Parathyroid adenoma (tissue), 2 donors: ENCODE measurements around the gene OR4D1.
A peak's percentile ranks its signal among the peaks of the same experiment; 100 is the strongest.

Experiments used
- H2AFZ ChIP-seq: fragments of 300-600 bp; sonication (generic); one replicate; pipeline ENCODE4 v1.7.0; 2017; ENCODE audit warnings: antibody characterized with exemption, mild to moderate bottlenecking
- H3K27ac ChIP-seq: fragments of 300-600 bp; sonication (generic); one replicate; pipeline ENCODE4 v1.7.0; 2017
- H3K27me3 ChIP-seq: fragments of 300-600 bp; sonication (generic); one replicate; pipeline ENCODE4 v1.7.0; 2017; ENCODE audit warnings: low read length; ENCODE audit not compliant: control insufficient read depth, insufficient read depth
- H3K36me3 ChIP-seq: fragments of 300-600 bp; sonication (generic); one replicate; pipeline ENCODE4 v1.7.0; 2017; ENCODE audit warnings: low read length; ENCODE audit not compliant: control insufficient read depth, insufficient read depth
- H3K4me1 ChIP-seq: fragments of 300-600 bp; sonication (generic); one replicate; pipeline ENCODE4 v1.7.0; 2017; ENCODE audit warnings: control low read depth
- H3K4me2 ChIP-seq: fragments of 300-600 bp; sonication (generic); one replicate; pipeline ENCODE4 v1.7.0; 2017; ENCODE audit warnings: low read length
- H3K4me3 ChIP-seq: fragments of 300-600 bp; sonication (generic); one replicate; pipeline ENCODE4 v1.7.0; 2017; ENCODE audit warnings: low read depth, low read length
- H3K79me2 ChIP-seq: fragments of 300-600 bp; sonication (generic); one replicate; pipeline ENCODE4 v1.7.0; 2017; ENCODE audit warnings: control low read depth
- H3K9ac ChIP-seq: fragments of 300-600 bp; sonication (generic); one replicate; pipeline ENCODE4 v1.7.0; 2017; ENCODE audit warnings: mild to moderate bottlenecking
- H3K9me3 ChIP-seq: fragments of 300-600 bp; sonication (generic); one replicate; pipeline ENCODE4 v1.7.0; 2017; ENCODE audit warnings: low read length; ENCODE audit not compliant: control insufficient read depth
- CTCF ChIP-seq: fragments of 300-600 bp; sonication (generic); IDR thresholded peaks from one replicate; pipeline ENCODE4 v1.7.0; 2017; ENCODE audit warnings: antibody characterized with exemption, mild to moderate bottlenecking
- donor health status: primary hyperparathyroidism.

The OR4D1 gene

GRCh38 chr17:58172369-58173071 lies 24.3 kb downstream of the OR4D1 start:
- Histone ChIP-seq H3K9me3 (no peaks in the 10 kb centered on the region), H3K4me1 (no peaks in the 10 kb centered on the region), H2AFZ (peak overlapping the region; percentile 75), H3K9ac (no peak overlapping the region), H3K36me3 (no peaks in the 10 kb centered on the region), H3K4me2 (no peak overlapping the region), H3K27ac (no peak overlapping the region), H3K79me2 (no peaks in the 10 kb centered on the region), H3K27me3 (peaks cover 3% of the 10 kb centered on the region), H3K4me3 (no peak overlapping the region)
- peak; percentile 55 for TF ChIP-seq CTCF

- TF ChIP-seq CTCF = no peak
- H2AFZ ChIP-seq = no peak overlapping the region
These were observed 26.7 kb downstream of the OR4D1 start for GRCh38 chr17:58174871-58175270.

GRCh38 chr17:58176200-58176599 lies 28.0 kb downstream of the OR4D1 start:
- Histone ChIP-seq H3K9me3 (no peaks in the 10 kb centered on the region), H3K4me1 (no peaks in the 10 kb centered on the region), H3K27me3 (no peaks in the 10 kb centered on the region), H3K79me2 (no peaks in the 10 kb centered on the region), H3K36me3 (no peaks in the 10 kb centered on the region), H2AFZ (no peak overlapping the region), H3K27ac (no peak overlapping the region), H3K9ac (no peak overlapping the region), H3K4me3 (no peak overlapping the region), H3K4me2 (no peak overlapping the region)
- TF ChIP-seq CTCF = no peak

More at GRCh38 chr17:58174871-58175270, 26.7 kb downstream of the OR4D1 start:
- Histone ChIP-seq H3K4me2 (no peak overlapping the region), H3K4me3 (no peak overlapping the region), H3K27ac (no peak overlapping the region), H3K4me1 (no peaks in the 10 kb centered on the region), H3K9me3 (no peaks in the 10 kb centered on the region), H3K79me2 (no peaks in the 10 kb centered on the region), H3K9ac (no peak overlapping the region), H3K36me3 (no peaks in the 10 kb centered on the region), H3K27me3 (no peaks in the 10 kb centered on the region)

GRCh38 chr17:58181796-58182195 lies 33.6 kb downstream of the OR4D1 start:
- H3K36me3 ChIP-seq = no peaks in the 10 kb centered on the region
- TF ChIP-seq CTCF = no peak
- H3K27me3 ChIP-seq = no peaks in the 10 kb centered on the region
- no peak overlapping the region for H3K4me2 ChIP-seq
- no peaks in the 10 kb centered on the region for H3K79me2 ChIP-seq
- no peak overlapping the region for H3K4me3 ChIP-seq
- H3K4me1 ChIP-seq = no peaks in the 10 kb centered on the region
- no peaks in the 10 kb centered on the region for H3K9me3 ChIP-seq
- no peak overlapping the region for H2AFZ ChIP-seq
- no peak overlapping the region for H3K9ac ChIP-seq
- H3K27ac ChIP-seq = no peak overlapping the region

GRCh38 chr17:58183514-58183913 lies 35.3 kb downstream of the OR4D1 start:
- no peak for TF ChIP-seq CTCF
- Histone ChIP-seq H3K4me2 (no peak overlapping the region), H3K36me3 (no peaks in the 10 kb centered on the region), H3K27me3 (no peaks in the 10 kb centered on the region), H3K9ac (no peak overlapping the region), H3K9me3 (no peaks in the 10 kb centered on the region), H3K79me2 (no peaks in the 10 kb centered on the region), H2AFZ (no peak overlapping the region), H3K4me3 (no peak overlapping the region), H3K27ac (no peak overlapping the region), H3K4me1 (no peaks in the 10 kb centered on the region)
